B cell (primary cell): ENCODE data around the gene SF3B5. TPM values are rescaled to one million over a fixed set of nuclear protein-coding genes. Genes with fewer than 3 reads are reported as not detected.
"Not testable (repeated sequence)": the region's sequence is repeated elsewhere in the genome, so short reads cannot be mapped to it uniquely, and the experiment has no call there.

Experiments used
- ATAC-seq: fragments of 200-7000 bp; cut with Tn5 transposase; one replicate; pipeline ENCODE4 v1.10.0; 2021; ENCODE audit warnings: low read depth, mild to moderate bottlenecking, moderate number of reproducible peaks, moderate library complexity
- CTCF ChIA-PET: fragments of 350-600 bp; sonication (Branson Sonifier 250); formaldehyde crosslinking; loops from one replicate; lab custom pipeline; 2021; ENCODE audit warnings: antibody characterized with exemption, inconsistent platforms; lab: Charles Lee
- POLR2A ChIA-PET: fragments of 350-600 bp; sonication (Branson Sonifier 250); formaldehyde crosslinking; loops from one replicate; lab custom pipeline; 2021; ENCODE audit warnings: antibody characterized with exemption; lab: Charles Lee
- DNase-seq: peaks from one replicate; pipeline ENCODE4 v3.0.0; 2013
- H2AFZ ChIP-seq: 2 replicates; pipeline ENCODE4 v1.6.1; 2012; ENCODE audit warnings: mild to moderate bottlenecking, low read depth, low read length; ENCODE audit not compliant: insufficient read depth, poor library complexity, severe bottlenecking
- H3K27ac ChIP-seq, 2 donors: 1 replicate in 1 of 2; 2 replicates in 1 of 2; pipeline ENCODE4 v1.5.1; 2012 to 2013; ENCODE audit warnings: low read length in 2 of 2, mild to moderate bottlenecking in 2 of 2, moderate library complexity in 1 of 2
- H3K27me3 ChIP-seq, 4 experiments: fragments of 200-600 bp in 1 of 4; sonication (generic) in 1 of 4; replicated peaks in 1 of 4; 1 replicate in 2 of 4; 2 replicates in 2 of 4; pipeline versions ENCODE4 v1.6.1 to v1.7.0; 2013 to 2016; ENCODE audit warnings: low read length in 3 of 4, mild to moderate bottlenecking in 2 of 4, mixed read lengths in 1 of 4, moderate library complexity in 1 of 4; ENCODE audit not compliant: insufficient read depth in 4 of 4, control insufficient read depth in 3 of 4; ENCODE audit errors: control extremely low read depth in 1 of 4
- H3K36me3 ChIP-seq, 2 experiments: replicated peaks in 1 of 2; 1 replicate in 1 of 2; 2 replicates in 1 of 2; pipeline versions ENCODE4 v1.6.1 to v1.7.1; 2013; ENCODE audit warnings: low read length in 1 of 2; ENCODE audit not compliant: insufficient read depth in 2 of 2, control insufficient read depth in 1 of 2; ENCODE audit errors: control extremely low read depth in 1 of 2, extremely low read depth in 1 of 2
- H3K4me1 ChIP-seq, 2 donors: fragments of 200-600 bp in 1 of 2; sonication (generic) in 1 of 2; 1 replicate in 1 of 2; 2 replicates in 1 of 2; pipeline versions ENCODE4 v1.5.1 to v1.6.1; 2013 to 2017; ENCODE audit warnings: low read length in 2 of 2; ENCODE audit not compliant: control insufficient read depth in 2 of 2, insufficient read depth in 2 of 2
- H3K4me2 ChIP-seq: replicated peaks from 2 replicates; pipeline ENCODE3; 2012; ENCODE audit warnings: mild to moderate bottlenecking, low read depth, low read length; ENCODE audit not compliant: poor library complexity, severe bottlenecking
- H3K4me3 ChIP-seq, 5 experiments: fragments of 200-600 bp in 1 of 5; sonication (generic) in 1 of 5; 1 replicate in 3 of 5; 2 replicates in 2 of 5; pipeline versions ENCODE4 v1.5.1 to v1.7.0; 2011 to 2016; ENCODE audit warnings: low read length in 4 of 5, mild to moderate bottlenecking in 4 of 5, low read depth in 2 of 5, control low read depth in 1 of 5, moderate library complexity in 1 of 5; ENCODE audit not compliant: insufficient read depth in 1 of 5; ENCODE audit errors: control extremely low read depth in 1 of 5, extremely low read depth in 1 of 5
- H3K79me2 ChIP-seq: fragments of 200-600 bp; sonication (generic); one replicate; pipeline ENCODE4 v1.6.0; 2016; ENCODE audit warnings: low read length; ENCODE audit not compliant: control insufficient read depth, insufficient read depth
- H3K9ac ChIP-seq: fragments of 200-600 bp; sonication (generic); 2 replicates; pipeline ENCODE4 v1.6.1; 2017; ENCODE audit warnings: mild to moderate bottlenecking, low read length, moderate library complexity
- H3K9me3 ChIP-seq, 3 donors: one replicate each; pipeline versions ENCODE4 v1.6.1 to v1.7.1; 2013; ENCODE audit warnings: low read length in 2 of 3; ENCODE audit not compliant: control insufficient read depth in 2 of 3, insufficient read depth in 1 of 3; ENCODE audit errors: control extremely low read depth in 1 of 3
- H4K20me1 ChIP-seq: 2 replicates; pipeline ENCODE4 v1.6.0; 2012; ENCODE audit warnings: mild to moderate bottlenecking, low read length; ENCODE audit not compliant: insufficient read depth, control insufficient read depth, poor library complexity, severe bottlenecking
- H3K27ac Mint-ChIP-seq: one replicate; pipeline ENCODE4 v1.8.0; 2021; ENCODE audit warnings: mixed read lengths
- H3K27me3 Mint-ChIP-seq: one replicate; pipeline ENCODE4 v1.8.0; 2021; ENCODE audit warnings: mixed read lengths
- H3K4me1 Mint-ChIP-seq: one replicate; pipeline ENCODE4 v1.8.0; 2021; ENCODE audit warnings: mixed read lengths
- H3K4me3 Mint-ChIP-seq: one replicate; pipeline ENCODE4 v1.8.0; 2021; ENCODE audit warnings: mixed read lengths
- H3K9me3 Mint-ChIP-seq: one replicate; pipeline ENCODE4 v1.8.0; 2022; ENCODE audit warnings: mixed read lengths; ENCODE audit not compliant: insufficient read depth
- WGBS: methylation state at CpG from one replicate; pipeline ENCODE4 v1.1.5; 2013; ENCODE audit warnings: missing lambda C conversion rate; ENCODE audit not compliant: insufficient coverage; 5-methylcytosine and 5-hydroxymethylcytosine counted together
- intact Hi-C: fragments of 100-400 bp; cut with micrococcal nuclease; formaldehyde crosslinking; loops from one replicate; pipeline ENCODE4 v1.10.0; 2022
- polyA plus RNA-seq: library from polyadenylated mRNA; depleted of rRNA; stranded (reverse); fragments of >200 nt; gene quantifications from 2 replicates; pipeline ENCODE4 v1.2.3, GENCODE V29; 2012
- total RNA-seq, 2 donors: library from RNA; stranded (reverse); fragments of 120-200 nt in 1 of 2; gene quantifications; 1 replicate in 1 of 2; 2 replicates in 1 of 2; pipeline versions ENCODE4 v1.2.3 to v1.2.4, GENCODE V29; 2013 to 2022

SF3B5 gene
- total and polyA plus RNA-seq, 2 donors (not counting 1 experiment from before 2014, with no cell fraction given): 111 to 360 TPM

DNA sequence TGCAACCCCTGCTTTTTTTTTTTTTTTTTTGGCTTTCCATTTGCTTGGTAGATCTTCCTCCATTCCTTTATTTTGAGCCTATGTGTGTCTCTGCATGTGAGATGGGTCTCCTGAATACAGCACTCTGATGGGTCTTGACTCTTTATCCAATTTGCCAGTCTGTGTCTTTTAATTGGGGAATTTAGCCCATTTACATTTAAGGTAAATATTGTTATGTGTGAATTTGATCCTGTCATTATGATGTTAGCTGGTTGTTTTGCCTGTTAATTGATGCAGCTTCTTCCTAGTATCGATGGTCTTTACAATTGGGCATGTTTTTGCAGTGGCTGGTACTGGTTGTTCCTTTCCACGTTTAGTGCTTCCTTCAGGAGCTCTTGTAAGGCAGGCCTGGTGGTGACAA lies 50.4 kb downstream of the SF3B5 start:
- H3K4me1 ChIP-seq, CTCF ChIA-PET, H3K27ac ChIP-seq, H3K79me2 ChIP-seq, H3K36me3 ChIP-seq, H3K27me3 Mint-ChIP-seq, H3K9me3 Mint-ChIP-seq, H3K27ac Mint-ChIP-seq, H2AFZ ChIP-seq, H3K9ac ChIP-seq, DNase-seq, H3K4me3 ChIP-seq, ATAC-seq, H4K20me1 ChIP-seq, H3K4me2 ChIP-seq, H3K4me3 Mint-ChIP-seq, POLR2A ChIA-PET, H3K27me3 ChIP-seq, intact Hi-C loops, H3K4me1 Mint-ChIP-seq: not testable (repeated sequence)
- peaks cover 0 to 14% (median 2%) of the 10 kb centered on the region in 3 donors for H3K9me3 ChIP-seq
- 100% methylated on average over 1 of the region's 2 CpGs for WGBS

Other genes with a start within 250 kb of the SF3B5 start
- gene ZC2HC1B, start 231.1 kb downstream of the SF3B5 start, total RNA-seq: 0.84 and 0.92 TPM in 2 replicates
- gene ZC2HC1B, start 231.1 kb downstream of the SF3B5 start, polyA plus RNA-seq: 0.36 and 0.51 TPM in 2 replicates
- 32.6 and 36.0 TPM in 2 replicates for gene PLAGL1, start 87.3 kb downstream of the SF3B5 start, total RNA-seq
- 22.7 and 23.6 TPM in 2 replicates for gene PLAGL1, start 87.3 kb downstream of the SF3B5 start, polyA plus RNA-seq
- gene STX11, start 54.9 kb upstream of the SF3B5 start, total RNA-seq: 10.3 and 11.6 TPM in 2 replicates
- gene STX11, start 54.9 kb upstream of the SF3B5 start, polyA plus RNA-seq: 14.6 and 14.8 TPM in 2 replicates
- gene UTRN, start 189.8 kb upstream of the SF3B5 start, total RNA-seq: 213 and 224 TPM in 2 replicates
- 37.1 and 40.0 TPM in 2 replicates for gene UTRN, start 189.8 kb upstream of the SF3B5 start, polyA plus RNA-seq